Transverse colon (tissue), 4 donors: ENCODE results near the gene FAM162A. TPM values are rescaled to one million over a fixed set of nuclear protein-coding genes. Genes with fewer than 3 reads are reported as not detected.

Experiments used
- DNase-seq: peaks from one replicate; pipeline ENCODE4 v3.0.0-alpha.2; 2019
- H3K27ac ChIP-seq, 4 donors: fragments of 200-600 bp; sonication (generic); 2 replicates each; pipeline ENCODE4 v1.5.1; 2016 to 2018; ENCODE audit warnings: inconsistent platforms in 4 of 4
- H3K27me3 ChIP-seq: fragments of 200-600 bp; sonication (generic); 2 replicates; pipeline ENCODE4 v1.5.1; 2017; ENCODE audit warnings: inconsistent platforms
- H3K36me3 ChIP-seq, 4 donors: fragments of 200-600 bp; sonication (generic); 2 replicates each; pipeline ENCODE4 v1.5.1; 2017 to 2019; ENCODE audit warnings: inconsistent platforms in 4 of 4
- H3K4me1 ChIP-seq, 4 donors: fragments of 200-600 bp; sonication (generic); 2 replicates each; pipeline ENCODE4 v1.5.1; 2017 to 2020; ENCODE audit warnings: inconsistent platforms in 4 of 4
- H3K4me3 ChIP-seq, 4 donors: fragments of 200-600 bp; sonication (generic); 1 replicate in 1 of 4; 2 replicates in 3 of 4; pipeline versions ENCODE4 v1.5.1 to v1.6.1; 2017 to 2019; ENCODE audit warnings: inconsistent platforms in 4 of 4
- H3K9me3 ChIP-seq, 2 donors: fragments of 200-600 bp; sonication (generic); 2 replicates each; pipeline ENCODE4 v1.5.1; 2017 to 2019; ENCODE audit warnings: inconsistent platforms in 2 of 2
- EP300 ChIP-seq: sonication (generic); formaldehyde crosslinking; IDR thresholded peaks from one replicate; pipeline ENCODE4 v1.6.1; 2017; ENCODE audit warnings: antibody characterized with exemption, low read depth
- POLR2A ChIP-seq: fragments of 450-650 bp; IDR thresholded peaks from one replicate; pipeline ENCODE4 v1.6.1; 2016; ENCODE audit warnings: antibody characterized with exemption, mild to moderate bottlenecking, moderate library complexity
- POLR2AphosphoS5 ChIP-seq, 3 donors: sonication (generic); formaldehyde crosslinking; IDR thresholded peaks; one replicate each; pipeline ENCODE4 v1.6.1; 2016; ENCODE audit warnings: antibody characterized with exemption in 3 of 3
- WGBS, 2 donors: methylation state at CpG; one replicate each; pipeline ENCODE4 v1.1.5; 2018; ENCODE audit warnings: low coverage in 1 of 2; 5-methylcytosine and 5-hydroxymethylcytosine counted together
- in situ Hi-C, 4 donors: fragments of 200-750 bp; cut with MboI; loops; one replicate each; pipeline versions ENCODE4 v1.15.0 to v1.15.1; 2017; ENCODE audit warnings: low sequenced_read_pairs in 3 of 4, low pct_ligation_motif_present in 1 of 4, low pct_unique_long_range_greater_than_20kb in 1 of 4
- intact Hi-C: fragments of 100-400 bp; cut with DNase I; formaldehyde crosslinking; loops from one replicate; pipeline ENCODE4 v1.15.1; 2023; ENCODE audit warnings: low total_unique reads
- total RNA-seq, 4 donors: library from RNA; depleted of rRNA; stranded (reverse); fragments of >200 nt; gene quantifications; one replicate each; pipeline ENCODE4 v1.1.0, GENCODE V29; 2016
- TF ChIP-seq, protein P1 (sequence below), 5 experiments: fragments of 200-600 bp in 3 of 5; fragments of 450-650 bp in 2 of 5; sonication (generic) in 3 of 5; IDR thresholded peaks; 1 replicate in 2 of 5; 2 replicates in 3 of 5; pipeline ENCODE4 v1.5.1; 2016 to 2017; ENCODE audit warnings: antibody characterized with exemption in 5 of 5, inconsistent platforms in 3 of 5, mild to moderate bottlenecking in 2 of 5, moderate library complexity in 1 of 5

The FAM162A gene
- total RNA-seq, 4 donors from 2014 or later = 11.2 to 116 (median 57.6) TPM

DNA sequence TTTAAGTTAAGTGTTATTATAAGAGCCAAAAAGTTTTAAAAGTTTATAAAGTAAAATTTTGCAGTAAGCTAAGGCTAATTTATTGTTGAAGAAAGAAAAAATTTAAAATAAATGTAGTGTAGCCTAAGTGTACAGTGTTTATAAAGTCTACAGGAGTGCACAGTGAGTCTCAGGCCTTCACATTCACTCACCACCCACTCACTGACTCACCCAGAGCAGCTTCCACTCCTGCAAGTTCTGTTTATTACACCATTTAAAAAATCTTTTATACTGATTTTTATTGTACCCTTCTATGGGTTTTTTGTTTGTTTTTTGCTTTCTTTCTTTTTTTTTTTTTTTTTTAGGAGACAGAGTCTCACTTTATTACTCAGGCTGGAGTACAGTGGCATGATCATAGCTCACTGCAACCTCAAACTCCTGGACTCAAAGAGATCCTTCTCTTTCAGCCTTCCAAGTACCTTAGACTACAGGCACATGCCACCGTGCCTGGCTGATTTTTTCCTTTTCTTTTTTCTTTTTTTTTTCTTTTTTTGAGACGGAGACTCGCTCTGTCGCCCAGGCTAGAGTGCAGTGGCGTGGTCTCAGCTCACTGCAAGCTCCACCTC, 33.1 kb upstream of the FAM162A start:
- in situ Hi-C loops = no loop called here
- H3K4me1 ChIP-seq = peaks cover 0 to 23% (median 12%) of the 10 kb centered on the region in 4 donors
- no peak overlapping the region for H3K4me3 ChIP-seq
- no peaks in the 10 kb centered on the region for H3K9me3 ChIP-seq
- no peaks in the 10 kb centered on the region for H3K36me3 ChIP-seq
- 51 to 58% methylated on average over 5 of the region's 5 CpGs for WGBS, 2 donors
- peak; percentile 46 for DNase-seq
- intact Hi-C loops = no loop called here
- peak overlapping the region; percentile 71 to 87 (median 78) for H3K27ac ChIP-seq
- H3K27me3 ChIP-seq = no peaks in the 10 kb centered on the region
- peak in 1 of 3 donors; percentile 10 for TF ChIP-seq POLR2AphosphoS5 (IDR thresholded peaks at IDR 0.05)
- TF ChIP-seq EP300 = no peak

DNA sequence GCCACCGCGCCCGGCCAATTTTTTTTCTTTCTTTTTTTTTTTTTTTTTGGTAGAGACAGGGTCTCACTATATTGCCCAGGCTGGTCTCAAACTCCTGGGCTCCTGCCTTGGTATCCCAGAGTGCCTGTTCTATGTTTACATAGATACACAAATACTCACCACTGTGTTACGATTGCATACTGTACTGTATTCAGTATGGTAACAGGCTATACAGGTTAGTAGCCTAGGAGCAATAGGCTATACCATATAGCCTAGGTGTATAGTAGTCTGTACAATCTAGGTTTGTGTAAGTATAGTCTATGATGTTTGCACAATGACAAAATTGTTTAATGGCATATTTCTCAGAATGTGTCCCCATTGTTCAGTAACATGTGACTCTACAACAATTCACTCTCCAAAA, 32.4 kb upstream of the FAM162A start:
- in situ Hi-C loops (no loop called here), intact Hi-C loops (no loop called here)
- Histone ChIP-seq H3K27ac (peak overlapping the region; percentile 71 to 87 (median 78)), H3K4me3 (no peak overlapping the region), H3K36me3 (no peaks in the 10 kb centered on the region), H3K27me3 (no peaks in the 10 kb centered on the region), H3K9me3 (no peaks in the 10 kb centered on the region), H3K4me1 (peaks cover 0 to 27% (median 13%) of the 10 kb centered on the region in 4 donors)
- WGBS, 2 donors = 63 to 78% methylated on average over 2 to 4 of the region's 4 CpGs
- TF ChIP-seq POLR2A (no peak), POLR2AphosphoS5 (IDR thresholded peaks at IDR 0.05) (peak in 1 of 3 donors; percentile 9)
- DNase-seq = no peak

DNA sequence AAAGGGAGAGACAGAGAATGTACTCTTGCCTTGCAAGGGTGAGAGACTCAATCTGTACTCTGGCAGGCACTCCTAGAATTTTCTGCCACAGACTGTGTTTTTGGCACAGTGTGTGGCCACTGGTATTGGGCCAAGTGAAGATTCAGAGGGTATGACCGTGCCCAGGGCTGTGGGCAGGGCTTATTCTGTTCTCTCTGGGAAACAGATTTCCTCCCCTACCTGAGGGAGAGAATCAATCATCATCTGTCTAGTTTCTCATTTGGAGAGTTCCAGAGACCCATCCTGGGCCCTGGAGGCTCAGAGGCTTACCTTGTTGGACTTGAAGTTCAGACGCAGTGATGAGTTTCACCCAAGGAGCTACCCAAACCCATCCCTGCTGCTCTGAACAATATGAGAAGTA, 30.8 kb upstream of the FAM162A start:
- no peak overlapping the region for H3K4me3 ChIP-seq
- peaks cover 0 to 28% (median 15%) of the 10 kb centered on the region in 4 donors for H3K4me1 ChIP-seq
- TF ChIP-seq, protein P1, sequence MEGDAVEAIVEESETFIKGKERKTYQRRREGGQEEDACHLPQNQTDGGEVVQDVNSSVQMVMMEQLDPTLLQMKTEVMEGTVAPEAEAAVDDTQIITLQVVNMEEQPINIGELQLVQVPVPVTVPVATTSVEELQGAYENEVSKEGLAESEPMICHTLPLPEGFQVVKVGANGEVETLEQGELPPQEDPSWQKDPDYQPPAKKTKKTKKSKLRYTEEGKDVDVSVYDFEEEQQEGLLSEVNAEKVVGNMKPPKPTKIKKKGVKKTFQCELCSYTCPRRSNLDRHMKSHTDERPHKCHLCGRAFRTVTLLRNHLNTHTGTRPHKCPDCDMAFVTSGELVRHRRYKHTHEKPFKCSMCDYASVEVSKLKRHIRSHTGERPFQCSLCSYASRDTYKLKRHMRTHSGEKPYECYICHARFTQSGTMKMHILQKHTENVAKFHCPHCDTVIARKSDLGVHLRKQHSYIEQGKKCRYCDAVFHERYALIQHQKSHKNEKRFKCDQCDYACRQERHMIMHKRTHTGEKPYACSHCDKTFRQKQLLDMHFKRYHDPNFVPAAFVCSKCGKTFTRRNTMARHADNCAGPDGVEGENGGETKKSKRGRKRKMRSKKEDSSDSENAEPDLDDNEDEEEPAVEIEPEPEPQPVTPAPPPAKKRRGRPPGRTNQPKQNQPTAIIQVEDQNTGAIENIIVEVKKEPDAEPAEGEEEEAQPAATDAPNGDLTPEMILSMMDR (IDR thresholded peaks at IDR 0.05) = no peak
- TF ChIP-seq EP300 (no peak), POLR2AphosphoS5 (IDR thresholded peaks at IDR 0.05) (no peak), POLR2A (no peak)
- no peaks in the 10 kb centered on the region for H3K9me3 ChIP-seq
- in situ Hi-C loops (no loop called here), intact Hi-C loops (no loop called here)
- no peak for DNase-seq
- 70% methylated on average over 2 of the region's 2 CpGs; no CpG with 5 or more reads in 1 of the 2 donors for WGBS, 2 donors
- no peaks in the 10 kb centered on the region for H3K36me3 ChIP-seq
- H3K27me3 ChIP-seq = no peaks in the 10 kb centered on the region
- H3K27ac ChIP-seq = no peak overlapping the region

DNA sequence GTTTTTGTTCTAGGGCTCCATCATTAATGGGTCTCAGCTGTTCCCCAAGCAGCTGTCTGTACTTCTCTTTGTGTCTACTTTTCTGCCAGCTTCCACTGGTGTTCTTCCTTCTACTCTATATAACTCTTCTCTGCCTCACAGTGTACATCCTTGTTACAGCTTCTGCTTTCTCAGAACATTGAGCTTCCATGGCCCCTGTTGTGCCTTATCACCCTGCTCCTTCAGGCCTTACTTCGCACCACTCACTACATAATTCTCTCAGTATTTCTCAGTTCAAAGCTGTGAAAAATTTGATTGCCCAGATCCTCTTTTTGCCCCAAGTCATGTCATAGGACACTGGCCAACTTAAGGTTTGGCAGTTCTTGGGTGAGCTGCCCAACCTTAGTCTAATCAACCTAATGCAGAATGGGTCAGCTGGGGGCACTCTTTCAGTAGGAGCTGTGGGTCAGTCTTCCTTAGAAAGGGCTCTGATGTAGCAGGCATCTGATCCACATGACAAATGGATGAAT, 30.0 kb upstream of the FAM162A start:
- in situ Hi-C loops = no loop called here
- intact Hi-C loops = no loop called here

DNA sequence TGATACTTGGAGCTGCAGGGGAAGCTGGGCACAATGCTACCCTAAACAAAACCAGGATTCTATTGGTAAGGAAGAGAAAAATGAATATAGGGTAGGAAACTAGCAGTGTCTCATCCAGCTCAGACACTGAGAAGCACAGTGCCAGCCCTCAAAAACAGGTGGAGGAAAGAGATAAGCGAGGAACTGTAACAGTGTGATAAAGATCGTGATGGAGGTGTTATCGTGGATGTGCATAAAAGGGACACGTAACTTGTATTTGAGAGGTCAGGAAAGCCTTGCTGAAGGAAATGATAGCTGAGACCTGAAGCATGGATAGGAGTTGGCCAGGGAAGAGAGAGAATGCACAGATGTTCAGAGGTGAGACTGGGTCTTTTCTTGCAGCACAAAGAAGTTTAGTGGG, 28.4 kb upstream of the FAM162A start:
- in situ Hi-C loops (no loop called here), intact Hi-C loops (no loop called here)
- WGBS, 2 donors = 53 to 61% methylated on average over 4 of the region's 4 CpGs

More for the DNA sequence above, 30.0 kb upstream of the FAM162A start:
- WGBS, 2 donors = 92% methylated on average over 1 of the region's 1 CpG; no CpG with 5 or more reads in 1 of the 2 donors
- Histone ChIP-seq H3K4me1 (peaks cover 0 to 28% (median 15%) of the 10 kb centered on the region in 4 donors), H3K4me3 (no peak overlapping the region), H3K27ac (no peak overlapping the region), H3K36me3 (no peaks in the 10 kb centered on the region), H3K27me3 (no peaks in the 10 kb centered on the region), H3K9me3 (no peaks in the 10 kb centered on the region)
- DNase-seq = no peak
- no peak for TF ChIP-seq POLR2A
- no peak for TF ChIP-seq EP300
- TF ChIP-seq, protein P1 (IDR thresholded peaks at IDR 0.05) = no peak
- TF ChIP-seq POLR2AphosphoS5 (IDR thresholded peaks at IDR 0.05) = no peak

More for the DNA sequence above, 28.4 kb upstream of the FAM162A start:
- H3K36me3 ChIP-seq = no peaks in the 10 kb centered on the region
- H3K27me3 ChIP-seq = no peaks in the 10 kb centered on the region
- H3K27ac ChIP-seq = no peak overlapping the region
- peaks cover 0 to 23% (median 12%) of the 10 kb centered on the region in 4 donors for H3K4me1 ChIP-seq
- no peak overlapping the region for H3K4me3 ChIP-seq
- H3K9me3 ChIP-seq = no peaks in the 10 kb centered on the region
- TF ChIP-seq, protein P1 (IDR thresholded peaks at IDR 0.05) = no peak
- DNase-seq = no peak
